Fibroblast of lung (primary cell): Measurements from ENCODE around the gene KLF14. TPM values are rescaled to one million over a fixed set of nuclear protein-coding genes. Genes with fewer than 3 reads are reported as not detected.

Experiments used
- DNase-seq, 2 donors: peaks; one replicate each; pipeline versions ENCODE4 v3.0.0 to v3.0.0-alpha.2; 2010; ENCODE audit warnings: low read depth in 2 of 2
- H2AFZ ChIP-seq: 2 replicates; pipeline ENCODE4 v1.5.1; 2012; ENCODE audit warnings: low read length, control low read depth, inconsistent platforms
- H3K27ac ChIP-seq: 2 replicates; pipeline ENCODE4 v1.5.1; 2011; ENCODE audit warnings: low read length, control low read depth; ENCODE audit not compliant: insufficient read depth
- H3K27me3 ChIP-seq: 2 replicates; pipeline ENCODE4 v1.5.1; 2011; ENCODE audit warnings: mild to moderate bottlenecking, low read length; ENCODE audit not compliant: control insufficient read depth, insufficient read depth
- H3K36me3 ChIP-seq: 2 replicates; pipeline ENCODE4 v1.5.1; 2011; ENCODE audit warnings: low read length; ENCODE audit not compliant: control insufficient read depth, insufficient read depth
- H3K4me1 ChIP-seq: 2 replicates; pipeline ENCODE4 v1.5.1; 2011; ENCODE audit warnings: low read length; ENCODE audit not compliant: control insufficient read depth, insufficient read depth; ENCODE audit errors: extremely low read depth
- H3K4me2 ChIP-seq: 2 replicates; pipeline ENCODE4 v1.5.1; 2011; ENCODE audit warnings: low read length, control low read depth; ENCODE audit not compliant: insufficient read depth; ENCODE audit errors: extremely low read depth
- H3K4me3 ChIP-seq, 4 experiments: fragments of 200-600 bp in 1 of 4; sonication (generic) in 1 of 4; replicated peaks in 1 of 4; 2 replicates each; pipeline ENCODE4 v1.5.1; 2011 to 2016; ENCODE audit warnings: low read length in 4 of 4, low read depth in 3 of 4, mild to moderate bottlenecking in 3 of 4, control low read depth in 2 of 4, inconsistent platforms in 1 of 4, mixed read lengths in 1 of 4; ENCODE audit not compliant: insufficient read depth in 1 of 4; ENCODE audit errors: control extremely low read depth in 1 of 4
- H3K79me2 ChIP-seq: 2 replicates; pipeline ENCODE4 v1.5.1; 2012; ENCODE audit warnings: mild to moderate bottlenecking, low read length, inconsistent platforms; ENCODE audit not compliant: control insufficient read depth, insufficient read depth
- H3K9ac ChIP-seq: 2 replicates; pipeline ENCODE4 v1.5.1; 2011; ENCODE audit warnings: mild to moderate bottlenecking, low read length, control low read depth; ENCODE audit not compliant: insufficient read depth
- H3K9me3 ChIP-seq: 2 replicates; pipeline ENCODE4 v1.5.1; 2012; ENCODE audit warnings: low read depth, low read length; ENCODE audit not compliant: control insufficient read depth, insufficient read depth
- H4K20me1 ChIP-seq: 2 replicates; pipeline ENCODE4 v1.5.1; 2011; ENCODE audit warnings: low read length; ENCODE audit not compliant: control insufficient read depth, insufficient read depth; ENCODE audit errors: extremely low read depth
- CTCF ChIP-seq, 2 donors: IDR thresholded peaks in 1 of 2; conservative IDR thresholded peaks in 1 of 2; 1 replicate in 1 of 2; 2 replicates in 1 of 2; pipeline ENCODE4 v1.5.1; 2011 to 2012; ENCODE audit warnings: low read length in 2 of 2, control low read depth in 1 of 2, inconsistent platforms in 1 of 2, low read depth in 1 of 2, mild to moderate bottlenecking in 1 of 2
- EZH2 ChIP-seq: IDR thresholded peaks from 2 replicates; pipeline ENCODE4 v1.5.1; 2012; ENCODE audit warnings: low read length, control low read depth, mild to moderate bottlenecking; ENCODE audit errors: missing control alignments
- polyA plus RNA-seq, 2 donors: library from polyadenylated mRNA; depleted of rRNA in 1 of 2; stranded (reverse) in 1 of 2; unstranded in 1 of 2; fragments of >200 nt; gene quantifications; 2 replicates each; pipeline ENCODE4 v1.2.1, GENCODE V29; 2011 to 2012; ENCODE audit warnings: missing spikeins in 1 of 2
- total RNA-seq: library from RNA; depleted of rRNA; stranded (reverse); fragments of >200 nt; gene quantifications from 2 replicates; pipeline ENCODE4 v1.2.1, GENCODE V29; 2014

The KLF14 gene
- total and polyA plus RNA-seq, 2 donors (not counting 1 experiment from before 2014, with no cell fraction given): under 0.01 to 0.27 TPM

GRCh38 chr7:130708766-130709165 lies 25.2 kb downstream of the KLF14 start:
- TF ChIP-seq EZH2 (no peak), CTCF (conservative IDR thresholded peaks at IDR 0.05 in 1 of 2, IDR thresholded peaks at IDR 0.05 in 1 of 2; ENCODE audit: low read depth in 1 of 2, low read length in 2 of 2) (no peak)
- Histone ChIP-seq H4K20me1 (no peaks in the 10 kb centered on the region), H3K4me2 (no peak overlapping the region), H3K27me3 (no peaks in the 10 kb centered on the region), H2AFZ (no peak overlapping the region), H3K79me2 (no peaks in the 10 kb centered on the region), H3K36me3 (no peaks in the 10 kb centered on the region), H3K4me3 (no peak overlapping the region), H3K4me1 (no peaks in the 10 kb centered on the region), H3K27ac (no peak overlapping the region), H3K9ac (no peak overlapping the region), H3K9me3 (no peaks in the 10 kb centered on the region)
- DNase-seq: no peak

- Histone ChIP-seq H3K4me1 (no peaks in the 10 kb centered on the region), H3K27ac (no peak overlapping the region), H4K20me1 (no peaks in the 10 kb centered on the region), H3K4me2 (no peak overlapping the region), H3K9ac (no peak overlapping the region), H3K9me3 (no peaks in the 10 kb centered on the region), H3K36me3 (no peaks in the 10 kb centered on the region), H3K79me2 (no peaks in the 10 kb centered on the region), H3K4me3 (no peak overlapping the region), H3K27me3 (no peaks in the 10 kb centered on the region), H2AFZ (no peak overlapping the region)
- no peak for DNase-seq
- TF ChIP-seq CTCF (conservative IDR thresholded peaks at IDR 0.05 in 1 of 2, IDR thresholded peaks at IDR 0.05 in 1 of 2; ENCODE audit: low read depth in 1 of 2, low read length in 2 of 2) (no peak), EZH2 (no peak)
Observed at GRCh38 chr7:130708001-130708400, 26.0 kb downstream of the KLF14 start.

- Histone ChIP-seq H3K4me3 (no peak overlapping the region), H3K9me3 (no peaks in the 10 kb centered on the region), H3K9ac (no peak overlapping the region), H2AFZ (no peak overlapping the region), H3K4me1 (no peaks in the 10 kb centered on the region), H3K27ac (no peak overlapping the region), H3K79me2 (no peaks in the 10 kb centered on the region), H3K36me3 (no peaks in the 10 kb centered on the region), H3K4me2 (no peak overlapping the region), H4K20me1 (no peaks in the 10 kb centered on the region), H3K27me3 (peaks cover 3% of the 10 kb centered on the region)
- no peak for DNase-seq
- TF ChIP-seq CTCF (conservative IDR thresholded peaks at IDR 0.05 in 1 of 2, IDR thresholded peaks at IDR 0.05 in 1 of 2; ENCODE audit: low read depth in 1 of 2, low read length in 2 of 2) (no peak), EZH2 (no peak)
Observed at GRCh38 chr7:130703851-130704250, 30.2 kb downstream of the KLF14 start.
